Mammary epithelial cell (primary cell): ENCODE data around the gene STX8.

ENCODE experiments used
- EZH2 ChIP-seq: IDR thresholded peaks from 2 replicates; pipeline ENCODE4 v1.6.1; 2012; ENCODE audit warnings: low read length, inconsistent platforms, borderline replicate concordance
- TF ChIP-seq, protein P1 (sequence below), 2 donors: IDR thresholded peaks in 1 of 2; conservative IDR thresholded peaks in 1 of 2; 2 replicates each; pipeline ENCODE4 v1.5.1; 2011 to 2012; ENCODE audit warnings: inconsistent platforms in 2 of 2, low read length in 2 of 2, mild to moderate bottlenecking in 2 of 2, control low read depth in 1 of 2, low read depth in 1 of 2; ENCODE audit not compliant: insufficient read depth in 1 of 2; ENCODE audit errors: extremely low read depth in 1 of 2

DNA sequence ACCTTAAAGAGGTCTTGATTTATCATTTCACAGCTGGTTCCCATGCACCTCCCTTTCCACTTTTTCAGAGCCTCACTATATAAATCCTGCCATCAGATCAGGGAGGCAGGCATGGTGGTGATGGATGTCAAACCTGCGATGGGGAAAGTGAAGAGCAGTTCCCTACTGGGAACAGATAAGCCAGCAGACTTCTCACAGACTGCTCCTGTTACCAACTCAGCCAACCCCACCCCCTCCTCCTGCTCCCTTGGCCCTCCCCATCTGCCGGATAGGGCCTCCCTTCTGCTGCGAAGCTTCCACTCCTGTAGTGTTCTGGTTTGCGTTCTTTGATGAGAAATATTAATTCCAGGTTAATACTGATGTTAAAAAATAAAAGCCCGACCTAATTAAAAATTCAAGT lies 232.1 kb downstream of the STX8 start:
- TF ChIP-seq, protein P1, sequence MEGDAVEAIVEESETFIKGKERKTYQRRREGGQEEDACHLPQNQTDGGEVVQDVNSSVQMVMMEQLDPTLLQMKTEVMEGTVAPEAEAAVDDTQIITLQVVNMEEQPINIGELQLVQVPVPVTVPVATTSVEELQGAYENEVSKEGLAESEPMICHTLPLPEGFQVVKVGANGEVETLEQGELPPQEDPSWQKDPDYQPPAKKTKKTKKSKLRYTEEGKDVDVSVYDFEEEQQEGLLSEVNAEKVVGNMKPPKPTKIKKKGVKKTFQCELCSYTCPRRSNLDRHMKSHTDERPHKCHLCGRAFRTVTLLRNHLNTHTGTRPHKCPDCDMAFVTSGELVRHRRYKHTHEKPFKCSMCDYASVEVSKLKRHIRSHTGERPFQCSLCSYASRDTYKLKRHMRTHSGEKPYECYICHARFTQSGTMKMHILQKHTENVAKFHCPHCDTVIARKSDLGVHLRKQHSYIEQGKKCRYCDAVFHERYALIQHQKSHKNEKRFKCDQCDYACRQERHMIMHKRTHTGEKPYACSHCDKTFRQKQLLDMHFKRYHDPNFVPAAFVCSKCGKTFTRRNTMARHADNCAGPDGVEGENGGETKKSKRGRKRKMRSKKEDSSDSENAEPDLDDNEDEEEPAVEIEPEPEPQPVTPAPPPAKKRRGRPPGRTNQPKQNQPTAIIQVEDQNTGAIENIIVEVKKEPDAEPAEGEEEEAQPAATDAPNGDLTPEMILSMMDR (conservative IDR thresholded peaks at IDR 0.05 in 1 of 2, IDR thresholded peaks at IDR 0.05 in 1 of 2; ENCODE audit: extremely low read depth in 1 of 2, insufficient read depth in 1 of 2, low read depth in 1 of 2, low read length in 2 of 2): no peak
- TF ChIP-seq EZH2: no peak
